ENCODE results near the gene PTPRN2.

GRCh38 chr7:158541346-158542010, 46.1 kb downstream of the PTPRN2 start:
- TF ChIP-seq CTCF (conservative IDR thresholded peaks at IDR 0.05; ENCODE audit: low read depth, low read length) (no peak), EZH2 (IDR thresholded peaks at IDR 0.05; ENCODE audit: borderline replicate concordance, low read depth, low read length, poor library complexity, severe bottlenecking) (no peak)

All from A673 (cell line).